Parathyroid adenoma (tissue), 2 donors: Measurements from ENCODE around the gene SLC25A51.

Experiments used
- H2AFZ ChIP-seq: fragments of 300-600 bp; sonication (generic); one replicate; pipeline ENCODE4 v1.7.0; 2017; ENCODE audit warnings: antibody characterized with exemption, mild to moderate bottlenecking
- H3K27ac ChIP-seq: fragments of 300-600 bp; sonication (generic); one replicate; pipeline ENCODE4 v1.7.0; 2017
- H3K27me3 ChIP-seq: fragments of 300-600 bp; sonication (generic); one replicate; pipeline ENCODE4 v1.7.0; 2017; ENCODE audit warnings: low read length; ENCODE audit not compliant: control insufficient read depth, insufficient read depth
- H3K36me3 ChIP-seq: fragments of 300-600 bp; sonication (generic); one replicate; pipeline ENCODE4 v1.7.0; 2017; ENCODE audit warnings: low read length; ENCODE audit not compliant: control insufficient read depth, insufficient read depth
- H3K4me1 ChIP-seq: fragments of 300-600 bp; sonication (generic); one replicate; pipeline ENCODE4 v1.7.0; 2017; ENCODE audit warnings: control low read depth
- H3K4me2 ChIP-seq: fragments of 300-600 bp; sonication (generic); one replicate; pipeline ENCODE4 v1.7.0; 2017; ENCODE audit warnings: low read length
- H3K4me3 ChIP-seq: fragments of 300-600 bp; sonication (generic); one replicate; pipeline ENCODE4 v1.7.0; 2017; ENCODE audit warnings: low read depth, low read length
- H3K79me2 ChIP-seq: fragments of 300-600 bp; sonication (generic); one replicate; pipeline ENCODE4 v1.7.0; 2017; ENCODE audit warnings: control low read depth
- H3K9ac ChIP-seq: fragments of 300-600 bp; sonication (generic); one replicate; pipeline ENCODE4 v1.7.0; 2017; ENCODE audit warnings: mild to moderate bottlenecking
- H3K9me3 ChIP-seq: fragments of 300-600 bp; sonication (generic); one replicate; pipeline ENCODE4 v1.7.0; 2017; ENCODE audit warnings: low read length; ENCODE audit not compliant: control insufficient read depth
- TF ChIP-seq, protein P1 (sequence below): fragments of 300-600 bp; sonication (generic); IDR thresholded peaks from one replicate; pipeline ENCODE4 v1.7.0; 2017; ENCODE audit warnings: antibody characterized with exemption, mild to moderate bottlenecking
- donor health status: primary hyperparathyroidism.

Gene SLC25A51

DNA sequence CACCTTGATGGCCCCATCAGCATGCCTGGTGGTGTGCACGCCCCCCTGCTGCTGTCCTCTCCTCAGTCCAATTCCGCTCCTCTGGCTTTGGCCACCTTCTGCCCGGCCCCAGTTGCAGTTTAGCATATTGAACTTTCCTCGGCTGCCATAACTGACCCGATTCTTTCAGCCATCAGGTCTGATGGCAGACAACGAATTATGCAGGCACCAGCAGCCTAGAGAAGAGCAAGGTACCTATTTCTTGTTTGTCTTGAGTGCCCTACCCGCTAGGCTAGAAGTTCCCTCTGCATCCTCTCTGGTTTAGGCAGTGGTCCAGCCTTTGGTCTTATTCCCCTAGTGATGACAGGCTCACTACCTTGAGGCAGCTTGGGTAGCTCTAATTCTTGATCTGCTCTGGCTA is 43.0 kb upstream of the SLC25A51 start:
- Histone ChIP-seq H3K79me2 (no peaks in the 10 kb centered on the region), H3K27me3 (no peaks in the 10 kb centered on the region), H3K4me1 (no peaks in the 10 kb centered on the region), H2AFZ (no peak overlapping the region), H3K36me3 (no peaks in the 10 kb centered on the region), H3K4me3 (no peak overlapping the region), H3K4me2 (no peak overlapping the region), H3K9me3 (no peaks in the 10 kb centered on the region), H3K27ac (no peak overlapping the region), H3K9ac (no peak overlapping the region)
- TF ChIP-seq, protein P1, sequence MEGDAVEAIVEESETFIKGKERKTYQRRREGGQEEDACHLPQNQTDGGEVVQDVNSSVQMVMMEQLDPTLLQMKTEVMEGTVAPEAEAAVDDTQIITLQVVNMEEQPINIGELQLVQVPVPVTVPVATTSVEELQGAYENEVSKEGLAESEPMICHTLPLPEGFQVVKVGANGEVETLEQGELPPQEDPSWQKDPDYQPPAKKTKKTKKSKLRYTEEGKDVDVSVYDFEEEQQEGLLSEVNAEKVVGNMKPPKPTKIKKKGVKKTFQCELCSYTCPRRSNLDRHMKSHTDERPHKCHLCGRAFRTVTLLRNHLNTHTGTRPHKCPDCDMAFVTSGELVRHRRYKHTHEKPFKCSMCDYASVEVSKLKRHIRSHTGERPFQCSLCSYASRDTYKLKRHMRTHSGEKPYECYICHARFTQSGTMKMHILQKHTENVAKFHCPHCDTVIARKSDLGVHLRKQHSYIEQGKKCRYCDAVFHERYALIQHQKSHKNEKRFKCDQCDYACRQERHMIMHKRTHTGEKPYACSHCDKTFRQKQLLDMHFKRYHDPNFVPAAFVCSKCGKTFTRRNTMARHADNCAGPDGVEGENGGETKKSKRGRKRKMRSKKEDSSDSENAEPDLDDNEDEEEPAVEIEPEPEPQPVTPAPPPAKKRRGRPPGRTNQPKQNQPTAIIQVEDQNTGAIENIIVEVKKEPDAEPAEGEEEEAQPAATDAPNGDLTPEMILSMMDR: no peak

DNA sequence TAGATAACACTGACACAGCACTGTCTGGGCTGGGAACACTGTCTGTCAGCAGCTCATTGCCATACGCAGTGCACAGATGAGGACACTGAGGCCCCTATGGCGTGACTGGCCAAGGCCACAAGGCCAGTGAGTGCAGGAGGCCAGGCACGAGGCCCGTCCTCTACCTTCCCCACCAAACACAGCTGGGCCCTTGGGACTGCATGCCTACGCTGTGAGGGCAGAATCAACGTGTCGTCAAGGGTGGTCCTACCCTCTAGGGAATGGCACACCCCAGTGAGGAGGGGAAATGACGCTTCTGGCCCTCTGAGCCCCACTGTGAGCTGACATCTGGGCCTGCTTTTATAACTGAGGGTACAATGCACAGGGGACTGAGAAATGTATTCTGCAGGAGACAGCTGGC is 42.1 kb upstream of the SLC25A51 start:
- Histone ChIP-seq H3K27ac (no peak overlapping the region), H3K9ac (no peak overlapping the region)

DNA sequence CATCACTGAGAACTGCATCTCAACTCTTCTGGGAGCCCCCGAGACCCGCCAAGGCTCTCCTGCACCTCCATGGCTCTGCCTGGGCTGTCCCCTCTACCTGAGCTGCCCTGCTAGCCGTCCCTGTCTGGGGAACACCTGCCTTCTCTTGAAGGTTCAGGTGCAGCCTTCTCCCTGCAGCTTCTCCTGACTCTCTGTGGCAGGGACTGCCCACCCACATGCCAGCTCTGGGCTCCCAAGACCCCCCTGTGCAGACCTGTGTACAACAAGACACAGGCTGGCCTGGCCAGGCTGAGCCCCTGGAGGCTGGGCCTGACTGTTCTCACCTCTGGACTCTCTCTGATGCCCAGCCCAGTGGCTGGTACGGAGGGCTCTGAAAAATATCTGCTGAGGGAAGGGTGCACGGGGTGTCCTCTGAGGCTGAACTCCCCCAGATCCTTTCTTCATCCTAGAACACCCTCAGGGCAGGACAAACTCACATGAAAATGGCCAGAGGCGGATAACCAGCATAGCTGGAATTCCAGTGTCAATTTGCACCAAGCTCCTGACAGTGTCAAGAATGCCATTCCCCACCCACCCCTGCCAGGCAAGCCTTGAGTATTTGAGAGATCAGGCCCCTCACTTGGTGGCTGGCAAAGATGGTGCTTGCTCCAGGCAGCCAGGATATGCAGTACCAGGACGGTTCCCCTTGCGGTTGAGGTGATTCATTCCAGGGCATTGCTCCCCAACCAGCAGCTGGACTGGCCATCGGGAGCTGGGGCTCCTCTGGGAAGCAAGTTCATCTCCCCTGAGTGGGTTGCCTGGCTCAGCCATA is 40.9 kb upstream of the SLC25A51 start:
- Histone ChIP-seq H3K36me3 (no peaks in the 10 kb centered on the region), H3K9ac (no peak overlapping the region), H3K4me3 (no peak overlapping the region), H3K27me3 (no peaks in the 10 kb centered on the region), H3K4me2 (no peak overlapping the region), H3K79me2 (no peaks in the 10 kb centered on the region), H2AFZ (no peak overlapping the region), H3K9me3 (no peaks in the 10 kb centered on the region), H3K4me1 (no peaks in the 10 kb centered on the region), H3K27ac (no peak overlapping the region)
- TF ChIP-seq, protein P1: no peak

More for the DNA sequence above, 42.1 kb upstream of the SLC25A51 start:
- H2AFZ ChIP-seq: no peak overlapping the region
- no peak overlapping the region for H3K4me2 ChIP-seq
- H3K36me3 ChIP-seq: no peaks in the 10 kb centered on the region
- no peaks in the 10 kb centered on the region for H3K79me2 ChIP-seq
- TF ChIP-seq, protein P1: no peak
- no peaks in the 10 kb centered on the region for H3K9me3 ChIP-seq
- no peak overlapping the region for H3K4me3 ChIP-seq
- H3K27me3 ChIP-seq: no peaks in the 10 kb centered on the region
- H3K4me1 ChIP-seq: no peaks in the 10 kb centered on the region

DNA sequence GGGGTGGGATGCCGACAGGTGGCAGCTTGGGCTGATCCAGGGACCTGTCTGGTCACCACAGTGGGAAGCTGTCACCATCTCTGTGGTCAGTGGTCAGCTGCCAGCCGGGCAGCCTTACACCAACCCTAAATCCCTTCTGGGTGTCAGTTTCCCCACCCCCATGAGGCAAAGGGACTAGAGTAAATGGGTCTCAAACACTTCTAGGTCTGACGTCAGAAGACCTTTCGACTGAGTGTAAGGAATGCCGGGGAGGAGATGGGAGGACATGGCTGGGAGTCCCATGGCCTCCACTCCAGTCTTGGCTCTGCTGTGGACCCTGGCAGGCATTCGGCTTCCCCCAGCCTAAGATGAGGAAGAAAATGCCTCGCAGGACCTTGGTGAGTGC is 40.3 kb upstream of the SLC25A51 start:
- H2AFZ ChIP-seq: no peak overlapping the region
- no peaks in the 10 kb centered on the region for H3K36me3 ChIP-seq
- H3K4me1 ChIP-seq: no peaks in the 10 kb centered on the region
- no peaks in the 10 kb centered on the region for H3K27me3 ChIP-seq
- H3K9me3 ChIP-seq: no peaks in the 10 kb centered on the region
- TF ChIP-seq, protein P1: no peak
- no peak overlapping the region for H3K4me2 ChIP-seq
- no peak overlapping the region for H3K9ac ChIP-seq
- H3K79me2 ChIP-seq: no peaks in the 10 kb centered on the region
- H3K27ac ChIP-seq: no peak overlapping the region
- no peak overlapping the region for H3K4me3 ChIP-seq
